ENCODE data around the gene AIFM1.

The AIFM1 gene

DNA sequence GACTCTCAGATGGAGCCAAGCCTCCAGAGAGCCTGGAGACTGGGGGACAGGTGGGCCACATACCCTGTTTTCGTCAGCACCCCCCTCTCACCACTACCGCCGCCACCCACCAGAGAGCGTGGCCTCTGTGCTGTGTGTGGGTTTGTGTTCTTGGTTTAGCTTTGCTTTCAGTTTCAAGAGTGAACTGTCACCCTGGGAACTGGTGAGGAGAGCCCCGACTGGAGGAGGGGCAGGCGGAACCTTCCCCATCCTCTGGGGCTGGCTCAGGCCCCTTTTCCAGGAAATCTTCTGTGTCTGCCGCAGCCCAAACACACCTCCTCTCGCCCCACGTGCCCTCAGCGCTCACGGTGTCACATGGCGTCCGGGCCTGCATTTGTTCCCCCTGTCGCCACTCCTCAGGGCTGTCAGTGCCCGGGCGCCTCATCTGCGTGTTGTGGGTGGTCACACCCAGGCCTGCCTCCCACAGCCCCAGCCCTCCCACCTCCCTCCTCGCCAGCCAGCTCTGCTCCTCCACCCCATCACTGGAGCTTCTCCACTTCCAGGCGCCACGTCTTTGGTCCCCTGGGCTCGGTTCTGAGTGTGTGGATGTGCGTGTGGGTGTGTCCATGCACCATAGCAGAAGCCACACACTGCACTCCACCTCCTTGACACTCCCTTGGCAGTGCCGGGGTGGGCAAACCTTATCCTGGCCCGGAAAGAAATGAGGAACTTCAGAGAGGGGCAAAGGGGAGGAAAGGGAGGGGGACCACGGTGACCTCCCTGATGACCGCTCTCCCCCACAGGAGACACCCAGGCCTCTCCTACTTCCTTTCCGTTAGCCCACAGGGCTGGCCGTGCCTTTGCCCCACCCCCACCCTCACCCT, 83.2 kb downstream of the AIFM1 start:
- Mint-ChIP-seq H3K27me3 (ENCODE audit: low read depth) (peaks cover 3% of the 10 kb centered on the region), H3K27ac (peak overlapping the region in 1 of 3 experiments; percentile 65), H3K4me3 (no peak overlapping the region), H3K4me1 (peaks cover 21% of the 10 kb centered on the region), H3K9me3 (peaks cover 12% of the 10 kb centered on the region), H3K36me3 (ENCODE audit: low read depth) (no peaks in the 10 kb centered on the region)
- TF ChIP-seq, protein P1, sequence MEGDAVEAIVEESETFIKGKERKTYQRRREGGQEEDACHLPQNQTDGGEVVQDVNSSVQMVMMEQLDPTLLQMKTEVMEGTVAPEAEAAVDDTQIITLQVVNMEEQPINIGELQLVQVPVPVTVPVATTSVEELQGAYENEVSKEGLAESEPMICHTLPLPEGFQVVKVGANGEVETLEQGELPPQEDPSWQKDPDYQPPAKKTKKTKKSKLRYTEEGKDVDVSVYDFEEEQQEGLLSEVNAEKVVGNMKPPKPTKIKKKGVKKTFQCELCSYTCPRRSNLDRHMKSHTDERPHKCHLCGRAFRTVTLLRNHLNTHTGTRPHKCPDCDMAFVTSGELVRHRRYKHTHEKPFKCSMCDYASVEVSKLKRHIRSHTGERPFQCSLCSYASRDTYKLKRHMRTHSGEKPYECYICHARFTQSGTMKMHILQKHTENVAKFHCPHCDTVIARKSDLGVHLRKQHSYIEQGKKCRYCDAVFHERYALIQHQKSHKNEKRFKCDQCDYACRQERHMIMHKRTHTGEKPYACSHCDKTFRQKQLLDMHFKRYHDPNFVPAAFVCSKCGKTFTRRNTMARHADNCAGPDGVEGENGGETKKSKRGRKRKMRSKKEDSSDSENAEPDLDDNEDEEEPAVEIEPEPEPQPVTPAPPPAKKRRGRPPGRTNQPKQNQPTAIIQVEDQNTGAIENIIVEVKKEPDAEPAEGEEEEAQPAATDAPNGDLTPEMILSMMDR (IDR thresholded peaks at IDR 0.05; ENCODE audit: unreplicated experiment in 3 of 3), result no peak

DNA sequence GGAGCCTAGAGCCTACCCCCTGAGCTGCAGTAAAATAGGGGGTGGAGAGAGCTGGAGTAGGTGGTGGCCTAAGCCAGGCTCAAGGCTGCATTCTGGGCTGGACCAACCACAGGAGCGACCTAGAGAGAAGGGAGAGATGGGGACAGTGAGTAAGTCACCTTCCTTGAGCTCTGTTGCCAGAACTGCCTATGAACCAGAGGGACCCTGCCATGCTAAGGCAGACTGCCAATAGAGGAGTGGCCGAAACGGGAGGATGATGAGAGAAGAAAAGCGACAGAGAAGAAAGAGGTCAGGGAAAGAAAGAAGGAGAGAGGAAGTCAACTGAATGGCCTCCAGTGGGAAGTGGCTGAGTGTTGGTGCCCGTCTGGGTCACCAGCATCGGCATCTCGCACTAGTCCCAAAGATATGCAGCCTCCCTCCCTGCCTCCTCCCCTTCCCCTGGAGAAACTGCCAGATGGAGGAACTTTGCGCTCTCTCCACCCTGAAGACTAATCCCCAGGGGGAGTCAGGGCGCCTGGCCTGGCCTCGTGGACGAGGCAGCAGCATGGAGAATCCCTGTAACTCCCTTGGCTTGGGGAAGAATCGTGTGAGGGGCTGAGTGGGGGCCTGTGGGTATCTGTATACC, 84.1 kb downstream of the AIFM1 start:
- H3K4me1 Mint-ChIP-seq, result peaks cover 21% of the 10 kb centered on the region
- no peak overlapping the region for H3K4me3 Mint-ChIP-seq
- H3K9me3 Mint-ChIP-seq, result peaks cover 12% of the 10 kb centered on the region
- peak overlapping the region in 2 of 3 experiments; percentile 1 to 65 for H3K27ac Mint-ChIP-seq
- TF ChIP-seq, protein P1 (IDR thresholded peaks at IDR 0.05; ENCODE audit: unreplicated experiment in 3 of 3), result no peak
- H3K36me3 Mint-ChIP-seq (ENCODE audit: low read depth), result no peaks in the 10 kb centered on the region
- H3K27me3 Mint-ChIP-seq (ENCODE audit: low read depth), result peaks cover 3% of the 10 kb centered on the region

DNA sequence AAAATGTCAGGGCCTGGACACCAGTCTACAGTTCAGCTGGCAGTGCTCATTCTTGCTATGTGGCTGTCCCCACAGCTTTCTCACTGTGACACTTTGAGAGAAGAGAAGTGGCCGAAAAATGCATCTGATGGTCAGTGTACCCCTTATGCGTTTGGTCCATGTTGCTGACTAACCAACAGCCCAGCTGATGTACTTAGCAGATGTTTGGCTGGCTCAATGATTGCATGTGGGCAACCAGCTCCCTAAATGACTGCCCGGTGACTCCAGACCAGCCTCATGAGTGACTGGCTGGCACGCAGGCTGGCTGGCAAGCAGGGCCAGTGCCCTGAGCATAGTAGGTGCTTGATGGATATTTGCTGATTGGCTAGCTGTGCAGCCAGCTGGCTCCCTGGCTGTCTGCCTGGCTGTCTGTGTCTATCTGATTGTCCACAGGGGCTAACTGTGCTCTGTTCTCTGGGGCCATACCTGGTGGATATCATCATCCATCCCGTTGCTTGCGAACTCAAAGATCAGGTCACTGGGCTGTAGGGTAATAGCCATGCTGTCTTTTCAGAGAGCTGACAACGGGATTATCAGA, 84.8 kb downstream of the AIFM1 start:
- TF ChIP-seq, protein P1 (IDR thresholded peaks at IDR 0.05; ENCODE audit: unreplicated experiment in 3 of 3), result no peak
- no peak overlapping the region for H3K27ac Mint-ChIP-seq
- peaks cover 12% of the 10 kb centered on the region for H3K9me3 Mint-ChIP-seq
- H3K4me3 Mint-ChIP-seq, result no peak overlapping the region
- peaks cover 17% of the 10 kb centered on the region for H3K4me1 Mint-ChIP-seq
- H3K36me3 Mint-ChIP-seq (ENCODE audit: low read depth), result no peaks in the 10 kb centered on the region
- H3K27me3 Mint-ChIP-seq (ENCODE audit: low read depth), result peaks cover 3% of the 10 kb centered on the region

DNA sequence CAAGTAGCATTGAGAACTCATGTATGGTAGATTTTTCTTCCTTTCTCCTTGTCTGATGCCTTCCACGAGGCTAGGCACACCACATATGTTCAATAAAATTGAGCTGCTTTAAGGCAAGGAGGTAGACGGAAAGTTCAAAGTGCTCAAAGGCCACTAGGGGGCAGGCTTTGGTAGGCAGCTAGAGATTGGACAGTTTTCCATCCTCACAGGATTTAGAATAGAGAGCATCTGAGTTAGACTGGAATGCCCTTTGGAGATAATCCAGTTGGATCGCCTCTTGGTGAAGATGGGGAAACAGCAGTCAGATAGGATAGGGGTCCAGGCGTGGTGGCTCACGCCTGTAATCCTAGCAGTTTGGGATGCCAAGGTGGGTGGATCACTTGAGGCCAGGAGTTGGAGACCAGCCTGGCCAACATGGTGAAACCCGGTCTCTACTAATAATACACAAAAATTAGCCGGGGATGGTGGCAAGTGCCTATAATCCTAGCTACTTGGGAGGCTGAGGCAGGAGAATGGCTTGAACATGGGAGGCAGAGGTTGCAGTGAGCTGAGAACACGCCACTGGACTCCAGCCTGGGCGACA, 85.7 kb downstream of the AIFM1 start:
- H3K27ac Mint-ChIP-seq, result peak overlapping the region in 2 of 3 experiments; percentile 9 to 13
- peaks cover 7% of the 10 kb centered on the region for H3K27me3 Mint-ChIP-seq (ENCODE audit: low read depth)
- H3K36me3 Mint-ChIP-seq (ENCODE audit: low read depth), result no peaks in the 10 kb centered on the region
- peaks cover 16% of the 10 kb centered on the region for H3K9me3 Mint-ChIP-seq
- no peak overlapping the region for H3K4me3 Mint-ChIP-seq
- peaks cover 17% of the 10 kb centered on the region for H3K4me1 Mint-ChIP-seq
- TF ChIP-seq, protein P1 (IDR thresholded peaks at IDR 0.05; ENCODE audit: unreplicated experiment in 3 of 3), result peak; percentile 60 to 73 (median 63)
